ENCODE results near the gene AMFR.

DNA sequence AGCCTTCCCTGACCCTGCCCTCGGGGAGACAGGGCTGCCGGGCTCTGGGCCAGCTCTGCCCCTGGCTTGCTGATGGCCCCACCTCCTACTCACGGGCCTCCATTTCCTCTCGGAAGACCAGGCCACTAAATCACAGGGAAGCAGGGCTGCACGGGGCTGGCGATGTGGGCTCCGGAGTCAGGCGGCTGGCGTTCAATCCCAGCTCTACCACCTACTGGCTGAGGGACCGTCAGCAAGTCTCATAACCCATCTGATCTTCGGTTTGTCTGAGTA is 113.4 kb downstream of the AMFR start:
- TF ChIP-seq, protein P1, sequence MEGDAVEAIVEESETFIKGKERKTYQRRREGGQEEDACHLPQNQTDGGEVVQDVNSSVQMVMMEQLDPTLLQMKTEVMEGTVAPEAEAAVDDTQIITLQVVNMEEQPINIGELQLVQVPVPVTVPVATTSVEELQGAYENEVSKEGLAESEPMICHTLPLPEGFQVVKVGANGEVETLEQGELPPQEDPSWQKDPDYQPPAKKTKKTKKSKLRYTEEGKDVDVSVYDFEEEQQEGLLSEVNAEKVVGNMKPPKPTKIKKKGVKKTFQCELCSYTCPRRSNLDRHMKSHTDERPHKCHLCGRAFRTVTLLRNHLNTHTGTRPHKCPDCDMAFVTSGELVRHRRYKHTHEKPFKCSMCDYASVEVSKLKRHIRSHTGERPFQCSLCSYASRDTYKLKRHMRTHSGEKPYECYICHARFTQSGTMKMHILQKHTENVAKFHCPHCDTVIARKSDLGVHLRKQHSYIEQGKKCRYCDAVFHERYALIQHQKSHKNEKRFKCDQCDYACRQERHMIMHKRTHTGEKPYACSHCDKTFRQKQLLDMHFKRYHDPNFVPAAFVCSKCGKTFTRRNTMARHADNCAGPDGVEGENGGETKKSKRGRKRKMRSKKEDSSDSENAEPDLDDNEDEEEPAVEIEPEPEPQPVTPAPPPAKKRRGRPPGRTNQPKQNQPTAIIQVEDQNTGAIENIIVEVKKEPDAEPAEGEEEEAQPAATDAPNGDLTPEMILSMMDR (IDR thresholded peaks at IDR 0.05) = no peak
- TF ChIP-seq POLR2AphosphoS5 (IDR thresholded peaks at IDR 0.05) (no peak), POLR2A (IDR thresholded peaks at IDR 0.05) (no peak), EP300 (IDR thresholded peaks at IDR 0.05) (no peak)

All from suprapubic skin (tissue), 4 donors.